NCI-H82 treated with DMSO at 0.1 percent for 48 hours (cell line): Measurements from ENCODE around the gene BSPRY.
"Not testable (repeated sequence)": the region's sequence is repeated elsewhere in the genome, so short reads cannot be mapped to it uniquely, and the experiment has no call there.

ENCODE experiments used
- DNase-seq: peaks from one replicate; lab custom pipeline; 2025; ENCODE audit not compliant: unreplicated experiment; lab: John Stamatoyannopoulos, UW

The BSPRY gene

DNA sequence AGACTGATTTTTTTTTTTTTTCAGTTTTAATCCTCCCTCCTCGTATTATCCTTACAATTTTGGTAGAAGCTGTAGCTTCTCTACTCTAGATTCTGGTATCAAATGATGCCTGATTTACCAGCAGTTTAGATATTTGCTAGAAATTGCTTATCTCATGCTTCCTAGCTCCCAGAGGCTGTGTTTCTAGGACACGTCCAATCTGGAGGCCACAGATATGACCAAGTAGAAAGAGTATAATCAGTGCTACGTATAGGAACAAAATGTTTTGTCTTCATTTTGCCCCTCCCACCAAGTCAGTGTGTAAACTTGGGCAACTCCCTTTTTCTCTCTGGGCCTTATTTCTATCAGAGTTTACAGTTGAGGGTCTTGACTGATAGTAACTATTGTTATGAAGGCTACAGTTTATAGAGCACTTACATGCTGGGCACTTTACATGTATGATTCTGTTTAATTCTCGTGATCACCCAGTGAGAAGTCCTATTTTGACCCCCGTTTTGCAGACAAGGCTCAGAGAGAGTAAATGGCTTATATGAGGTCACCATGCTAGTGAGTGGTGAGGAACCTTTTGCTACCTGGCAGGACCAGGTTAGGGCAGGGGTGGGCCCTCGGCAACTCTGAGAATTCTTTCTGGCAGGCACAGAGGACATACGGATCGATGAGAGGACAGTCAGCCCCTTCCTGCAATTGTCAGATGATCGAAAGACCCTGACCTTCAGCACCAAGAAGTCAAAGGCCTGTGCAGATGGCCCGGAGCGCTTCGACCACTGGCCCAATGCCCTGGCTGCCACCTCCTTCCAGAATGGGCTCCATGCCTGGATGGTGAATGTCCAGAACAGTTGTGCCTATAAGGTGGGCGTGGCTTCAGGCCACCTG, 19.9 kb downstream of the BSPRY start:
- no peak for DNase-seq

DNA sequence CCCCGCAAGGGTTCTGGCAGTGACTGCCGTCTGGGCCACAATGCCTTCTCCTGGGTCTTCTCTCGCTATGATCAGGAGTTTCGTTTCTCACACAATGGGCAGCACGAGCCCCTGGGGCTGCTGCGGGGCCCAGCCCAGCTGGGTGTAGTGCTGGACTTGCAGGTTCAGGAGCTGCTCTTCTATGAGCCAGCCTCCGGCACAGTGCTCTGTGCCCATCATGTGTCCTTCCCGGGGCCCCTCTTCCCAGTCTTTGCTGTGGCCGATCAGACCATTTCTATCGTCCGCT, 20.5 kb downstream of the BSPRY start:
- DNase-seq = no peak

DNA sequence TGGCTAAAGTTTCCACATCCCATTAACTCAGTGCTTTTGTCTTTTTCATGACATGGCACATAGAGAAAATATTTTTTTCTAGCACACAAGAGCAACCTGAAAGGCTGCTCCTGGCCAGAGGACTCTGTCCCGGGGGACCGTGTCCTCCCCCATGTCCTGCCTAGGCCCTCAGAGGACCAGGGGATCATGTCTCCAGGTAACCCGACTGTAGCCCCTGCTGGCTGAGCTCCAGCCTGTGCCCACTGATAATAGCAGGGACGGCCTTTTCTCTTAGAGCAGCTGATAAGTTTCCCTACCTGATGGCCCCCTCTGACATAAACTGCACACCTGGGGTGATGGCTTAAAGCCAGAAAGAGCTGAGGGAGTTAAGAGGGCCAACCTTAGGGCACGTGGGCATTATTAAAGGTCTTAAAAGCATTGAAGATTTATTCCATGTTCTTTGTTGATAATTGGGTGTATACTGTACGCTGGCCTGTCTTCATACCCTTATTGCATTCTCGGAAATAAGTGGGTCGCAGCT, 21.5 kb downstream of the BSPRY start:
- DNase-seq = no peak

DNA sequence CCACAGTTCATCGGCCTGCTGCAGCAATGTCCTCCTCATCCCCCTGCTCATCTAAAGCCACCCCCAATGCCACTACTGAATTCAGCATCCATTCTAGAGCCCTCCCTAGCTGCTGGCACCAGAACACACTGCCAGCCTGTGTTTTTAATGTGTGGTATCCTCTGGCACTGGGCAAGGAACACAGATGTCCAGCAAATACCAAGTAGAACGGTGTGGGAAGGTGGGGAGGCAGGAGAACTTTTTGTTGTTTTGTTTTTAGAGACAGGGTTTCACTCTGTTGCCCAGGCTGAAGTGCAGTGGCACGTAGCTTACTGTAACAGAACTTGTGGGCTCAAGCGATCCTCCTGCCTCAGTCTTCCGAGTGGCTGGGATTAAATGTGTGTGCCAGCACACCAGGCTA, 22.7 kb downstream of the BSPRY start:
- no peak for DNase-seq

DNA sequence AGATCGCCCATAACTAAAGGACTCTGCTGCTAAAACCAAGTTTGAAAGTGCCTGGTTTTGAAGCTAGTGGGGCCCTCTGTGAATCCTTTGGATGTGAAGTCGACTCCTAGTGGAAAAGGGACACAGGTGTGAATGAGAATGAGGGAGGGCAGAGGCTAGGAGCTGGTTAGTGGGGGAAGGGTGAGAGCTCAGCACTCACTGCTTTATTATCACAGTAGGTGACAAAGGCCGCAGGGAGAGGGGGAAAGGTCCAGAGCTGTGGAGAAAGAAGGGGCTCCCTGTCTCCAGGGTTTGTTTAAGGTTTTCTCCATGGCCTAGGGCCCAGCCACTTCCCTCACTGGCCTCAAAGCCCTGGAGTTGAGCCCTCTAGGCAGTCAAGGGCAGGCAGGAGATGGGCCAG, 23.9 kb downstream of the BSPRY start:
- no peak for DNase-seq

DNA sequence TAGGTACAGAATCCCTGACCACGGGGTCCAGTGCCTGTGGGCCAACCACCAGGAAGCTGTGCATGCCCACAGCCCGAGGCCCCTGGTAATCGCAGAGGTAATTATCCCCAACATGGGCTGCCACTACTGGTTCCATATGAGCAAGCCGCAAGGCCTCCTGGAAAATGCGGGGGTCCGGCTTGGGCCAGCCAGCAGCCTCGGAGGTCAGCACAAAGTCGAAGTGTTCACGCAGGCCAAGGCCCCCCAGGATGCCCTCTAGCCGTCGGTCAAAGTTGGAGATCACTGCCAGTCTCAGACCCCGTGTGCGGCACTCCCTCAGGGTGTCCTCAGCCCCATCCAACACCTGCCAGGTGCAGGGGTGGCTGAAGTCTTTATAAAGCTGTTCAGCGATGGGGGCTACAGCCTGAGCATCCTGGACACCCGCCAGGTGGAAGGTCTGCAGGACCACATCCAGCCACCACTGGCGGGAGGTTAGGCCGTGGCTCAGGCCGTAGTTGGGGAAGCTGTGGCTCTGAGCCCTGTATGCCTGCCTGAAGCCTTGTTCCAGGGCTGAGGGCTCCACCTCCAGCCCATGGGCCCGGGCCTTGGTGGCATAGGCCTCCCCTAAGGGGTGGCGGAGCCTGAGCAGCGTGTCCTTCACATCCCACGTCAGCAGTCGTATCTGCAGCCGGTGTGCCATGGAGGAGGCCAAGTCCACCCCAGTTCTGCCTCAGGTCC, 24.5 kb downstream of the BSPRY start:
- no peak for DNase-seq

DNA sequence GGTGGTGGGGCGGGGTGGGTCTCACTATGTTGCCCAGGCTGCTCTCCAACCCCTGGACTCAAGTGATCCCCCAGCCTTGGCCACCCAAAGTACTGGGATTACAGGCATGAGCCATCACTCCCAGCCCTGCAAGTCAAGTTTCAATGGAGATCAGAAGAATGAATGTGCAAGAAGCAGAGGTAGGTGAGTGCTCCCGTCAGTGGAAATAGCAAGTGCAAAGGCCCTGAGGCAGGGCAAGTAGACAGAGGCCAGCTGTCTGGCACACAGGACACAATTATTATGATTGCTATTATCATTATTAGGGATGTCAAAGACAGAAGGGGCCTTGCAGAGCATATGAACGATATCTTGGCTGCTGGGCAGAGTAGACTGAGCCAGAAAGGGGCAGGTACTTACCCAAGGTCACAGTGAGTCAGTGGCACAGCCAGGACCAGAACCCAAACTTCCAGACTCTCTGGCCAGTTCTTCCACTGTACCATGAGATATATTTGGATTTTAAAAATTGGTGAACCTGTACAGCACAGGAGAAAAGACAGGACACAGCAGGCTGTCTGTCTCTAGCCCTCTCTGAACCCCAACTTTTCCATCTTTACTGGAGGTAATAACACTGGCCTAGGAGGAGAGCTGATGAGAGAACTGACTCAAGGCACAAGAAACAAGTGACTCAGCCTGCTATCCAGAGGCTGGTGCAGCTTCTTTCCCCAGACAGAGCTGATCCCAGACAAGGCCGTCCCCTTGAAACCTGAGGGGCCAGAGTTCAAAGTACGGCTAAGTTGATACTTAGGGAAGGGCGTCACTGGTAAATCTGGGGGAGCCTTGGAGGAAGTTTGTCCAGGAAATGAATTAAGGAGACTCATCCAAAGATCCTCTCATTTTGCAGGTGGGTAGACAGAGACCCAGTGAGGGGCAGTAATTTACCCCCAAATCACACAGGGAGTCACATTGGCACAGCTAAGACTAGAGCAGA, 26.0 kb downstream of the BSPRY start:
- no peak for DNase-seq

DNA sequence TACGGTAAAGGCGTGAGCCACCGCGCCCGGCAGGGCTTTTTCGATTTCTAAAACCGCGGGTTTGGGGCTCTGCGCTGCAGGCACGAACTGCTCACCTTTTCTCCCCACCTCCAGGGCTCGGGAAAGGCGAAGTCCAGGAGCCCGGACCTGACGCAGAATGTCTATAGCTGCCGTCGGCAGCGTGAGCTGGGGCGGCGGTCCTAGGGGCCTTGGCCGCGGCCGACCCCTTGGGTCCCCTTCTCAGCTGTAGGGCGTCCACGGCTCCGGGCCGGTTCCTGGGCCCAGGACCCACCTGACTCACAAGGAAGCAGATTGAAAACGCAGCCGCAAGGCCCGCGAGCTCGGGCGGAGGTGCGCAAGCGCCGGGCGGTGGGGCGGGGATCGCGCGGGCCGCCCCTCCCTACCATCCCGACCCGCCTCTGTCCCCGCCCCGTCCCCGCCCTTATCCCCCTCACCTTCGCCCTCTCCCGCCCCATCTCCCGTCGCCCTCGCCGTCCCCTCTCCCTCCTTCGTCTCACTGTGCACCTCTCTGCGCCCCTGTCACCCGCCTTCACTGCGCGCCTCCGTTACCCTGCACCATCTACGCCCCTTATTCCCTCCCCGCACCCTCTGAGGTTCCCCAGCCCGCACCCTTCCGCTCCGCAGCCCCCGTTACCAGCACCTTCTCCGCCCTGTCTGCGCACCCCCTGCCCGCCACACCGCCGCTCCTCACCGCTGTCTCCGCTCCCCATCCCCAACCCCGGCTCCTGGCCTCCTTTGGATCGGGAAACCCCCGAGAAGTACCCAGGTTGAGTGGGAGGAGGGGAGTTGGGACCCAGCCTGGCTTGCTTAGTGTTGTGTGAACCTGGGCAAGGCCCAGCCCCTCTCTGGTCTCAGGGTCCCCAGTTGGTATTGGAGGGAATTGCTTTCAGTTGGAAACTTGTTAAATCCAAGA, 27.6 kb downstream of the BSPRY start, which contains the start of gene HDHD3:
HDHD3 (minus strand) TSS at position 353 of the 934 bp plus-strand sequence. CDS start 2,632 bp downstream, outside the sequence.
- peak; percentile 60 for DNase-seq

DNA sequence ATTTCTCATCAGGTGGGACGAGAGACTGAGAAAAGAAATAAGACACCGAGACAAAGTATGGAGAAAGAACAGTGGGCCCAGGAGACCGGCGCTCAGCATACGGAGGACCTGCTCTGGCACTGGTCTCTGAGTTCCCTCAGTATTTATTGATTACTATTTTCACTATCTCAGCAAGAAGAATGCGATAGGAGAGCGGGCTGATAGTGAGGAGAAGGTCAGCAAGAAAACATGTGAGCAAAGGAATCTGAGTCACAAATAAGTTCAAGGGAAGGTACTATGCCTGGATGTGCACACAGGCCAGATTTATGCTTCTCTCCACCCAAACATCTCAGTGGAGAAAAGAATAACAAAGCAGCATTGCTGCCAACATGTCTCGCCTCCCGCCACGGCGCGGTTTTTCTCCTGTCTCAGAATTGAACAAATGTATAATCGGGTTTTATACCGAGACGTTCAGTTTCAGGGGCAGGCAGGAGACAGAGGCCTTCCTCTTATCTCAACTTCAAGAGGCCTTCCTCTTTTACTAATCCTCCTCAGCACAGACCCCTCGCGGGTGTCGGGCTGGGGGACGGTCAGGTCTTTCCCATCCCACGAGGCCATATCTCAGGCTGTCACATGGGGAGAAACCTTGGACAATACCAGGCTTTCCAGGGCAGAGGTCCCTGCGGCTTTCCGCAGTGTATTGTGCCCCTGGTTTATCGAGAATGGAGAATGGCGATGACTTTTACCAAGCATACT, 29.9 kb downstream of the BSPRY start:
- DNase-seq = not testable (repeated sequence)

DNA sequence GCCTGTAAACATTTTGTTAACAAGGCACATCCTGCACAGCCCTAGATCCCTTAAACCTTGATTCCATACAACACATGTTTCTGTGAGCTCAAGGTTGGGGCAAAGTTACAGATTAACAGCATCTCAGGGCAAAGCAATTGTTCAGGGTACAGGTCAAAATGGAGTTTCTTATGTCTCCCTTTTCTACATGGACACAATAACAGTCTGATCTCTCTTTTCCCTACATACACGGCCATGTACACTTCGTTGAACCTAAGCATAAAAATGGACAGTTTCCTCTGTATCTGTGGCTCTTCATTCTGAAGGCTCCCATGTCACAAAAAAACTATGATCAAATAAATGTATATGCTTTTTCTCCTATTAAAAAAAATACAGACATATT, 30.5 kb downstream of the BSPRY start:
- DNase-seq = not testable (repeated sequence)

DNA sequence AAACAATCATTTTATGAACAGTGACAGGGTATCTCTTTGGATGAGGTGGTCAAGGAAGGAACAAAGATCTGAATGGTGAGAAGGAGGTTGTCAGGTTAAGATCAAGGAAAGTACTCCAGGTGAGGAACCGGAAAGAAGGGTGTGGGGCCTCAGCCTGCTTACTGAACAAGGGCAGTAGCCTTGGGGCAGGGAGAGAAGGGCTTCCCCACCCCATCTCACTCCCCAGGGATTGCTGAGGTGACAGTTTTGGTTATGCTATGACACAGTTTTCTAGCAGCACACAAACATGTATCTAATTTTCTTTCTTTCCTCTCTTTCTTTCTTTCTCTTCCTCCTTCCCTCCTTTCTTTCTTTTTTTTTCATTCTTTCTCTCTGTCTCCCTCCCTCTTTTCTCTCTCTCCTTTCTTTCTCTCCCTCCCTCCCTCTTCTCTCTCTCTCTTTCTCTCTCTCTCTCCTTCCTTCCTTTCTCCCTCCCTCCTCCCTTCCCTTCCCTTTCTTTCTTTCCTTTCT, 31.6 kb downstream of the BSPRY start:
- no peak for DNase-seq

DNA sequence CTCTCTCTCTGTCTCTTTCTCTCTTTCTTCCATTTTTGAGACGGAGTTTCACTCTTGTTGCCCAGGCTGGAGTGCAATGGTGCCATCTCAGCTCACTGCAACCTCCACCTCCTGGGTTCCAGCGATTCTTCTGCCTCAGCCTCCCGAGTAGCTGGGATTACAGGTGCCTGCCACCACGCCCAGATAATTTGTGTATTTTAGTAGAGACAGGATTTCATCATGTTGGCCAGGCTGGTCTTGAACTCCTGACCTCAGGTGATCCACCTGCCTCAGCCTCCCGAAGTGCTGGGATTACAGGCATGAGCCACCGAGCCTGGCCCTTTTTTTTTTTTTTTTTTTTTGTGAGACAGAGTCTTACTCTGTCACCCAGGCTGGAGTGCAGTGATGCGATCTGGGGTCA, 32.1 kb downstream of the BSPRY start:
- not testable (repeated sequence) for DNase-seq

DNA sequence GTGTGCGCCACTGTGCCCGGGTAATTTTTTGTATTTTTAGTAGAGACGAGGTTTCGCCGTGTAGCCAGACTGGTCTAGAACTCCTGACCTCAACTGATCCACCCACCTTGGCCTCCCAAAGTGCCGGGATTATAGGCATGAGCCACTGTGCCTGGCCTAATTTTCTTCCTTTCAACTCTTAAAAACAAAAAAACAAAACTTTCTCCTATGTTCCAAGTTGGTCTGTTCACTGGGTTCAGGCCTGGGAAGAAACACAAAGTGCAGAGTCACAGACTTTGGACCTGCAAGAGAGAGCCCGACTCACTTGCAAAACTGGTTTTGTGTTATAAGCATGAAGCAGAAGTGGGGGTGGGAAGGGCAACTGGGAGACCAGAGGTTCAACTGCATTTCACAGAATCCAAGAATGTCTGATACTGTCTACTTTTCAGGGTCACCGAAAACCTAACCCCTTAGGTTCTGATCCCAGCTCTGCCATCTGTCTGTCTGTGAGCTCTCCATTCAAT, 32.6 kb downstream of the BSPRY start:
- DNase-seq = no peak

DNA sequence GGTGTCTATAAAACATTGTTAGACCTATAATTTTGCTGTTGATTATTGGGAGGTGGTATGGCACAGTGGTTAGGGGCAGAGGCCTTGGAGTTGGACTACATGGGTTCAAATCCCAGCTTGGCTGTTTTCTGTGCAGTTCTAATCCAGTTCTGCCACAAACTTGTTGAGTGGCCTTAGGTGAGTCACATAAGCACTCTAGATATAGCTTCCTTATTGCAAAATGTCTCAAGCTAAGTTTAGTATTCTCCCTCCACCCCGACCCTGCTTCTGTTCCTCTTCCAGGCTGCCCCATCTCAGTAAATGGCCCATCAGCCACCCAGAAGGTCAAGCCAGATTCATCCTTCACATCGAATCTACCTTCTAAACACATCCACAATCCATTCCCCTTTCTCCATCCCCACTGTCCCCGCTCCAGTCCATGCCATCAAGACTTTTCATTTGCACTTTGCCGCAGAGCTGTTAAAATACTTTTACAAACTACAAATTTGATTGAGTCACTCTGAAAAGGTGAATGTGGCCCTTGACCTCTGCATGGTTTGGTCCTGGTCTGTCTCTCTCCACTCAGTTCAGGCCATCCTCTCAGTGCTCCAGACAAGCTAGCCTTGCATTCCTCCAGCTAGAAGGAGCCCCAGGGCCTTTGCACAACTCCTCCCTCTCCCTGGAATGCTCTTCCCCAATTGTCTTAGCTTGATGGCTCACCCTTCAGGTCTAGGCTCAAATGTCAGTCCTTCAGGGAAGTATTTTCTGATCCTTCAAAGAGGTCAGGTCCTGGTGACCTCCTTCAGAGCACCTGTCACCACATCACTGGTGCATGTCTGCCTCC, 37.4 kb downstream of the BSPRY start:
- DNase-seq = no peak

DNA sequence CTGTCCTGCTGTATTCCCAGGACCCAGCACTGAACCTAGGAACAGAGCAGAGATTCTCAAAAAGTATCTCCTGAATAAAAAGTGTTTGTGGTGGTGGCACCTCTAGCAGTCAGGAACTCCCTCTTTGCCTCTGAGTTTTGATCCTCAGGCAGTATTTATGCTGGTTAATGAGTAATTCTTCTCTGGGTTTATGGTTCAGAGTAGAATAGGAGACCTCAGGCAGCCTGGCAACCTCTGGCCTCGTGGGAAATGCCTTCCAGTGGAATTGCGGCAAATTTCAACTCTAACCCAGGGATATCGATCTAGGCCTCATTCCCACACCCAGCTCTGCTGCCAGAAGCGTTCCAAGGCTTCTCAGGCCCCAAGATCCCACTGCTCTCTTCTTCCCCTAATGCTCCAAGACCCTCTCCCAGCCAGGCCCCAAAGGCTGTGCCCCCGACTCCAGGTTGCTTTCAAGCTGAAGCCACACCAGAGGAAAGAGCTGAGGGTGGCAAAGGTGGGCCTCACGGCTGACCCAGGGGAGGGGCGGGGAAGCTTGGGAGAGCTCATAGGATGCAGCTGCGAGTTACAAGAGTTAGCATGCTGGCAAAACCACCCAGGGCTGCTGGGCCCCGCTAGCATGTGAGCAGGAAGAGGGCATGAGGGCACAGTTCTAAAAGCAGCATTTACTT, 38.4 kb downstream of the BSPRY start:
- no peak for DNase-seq

DNA sequence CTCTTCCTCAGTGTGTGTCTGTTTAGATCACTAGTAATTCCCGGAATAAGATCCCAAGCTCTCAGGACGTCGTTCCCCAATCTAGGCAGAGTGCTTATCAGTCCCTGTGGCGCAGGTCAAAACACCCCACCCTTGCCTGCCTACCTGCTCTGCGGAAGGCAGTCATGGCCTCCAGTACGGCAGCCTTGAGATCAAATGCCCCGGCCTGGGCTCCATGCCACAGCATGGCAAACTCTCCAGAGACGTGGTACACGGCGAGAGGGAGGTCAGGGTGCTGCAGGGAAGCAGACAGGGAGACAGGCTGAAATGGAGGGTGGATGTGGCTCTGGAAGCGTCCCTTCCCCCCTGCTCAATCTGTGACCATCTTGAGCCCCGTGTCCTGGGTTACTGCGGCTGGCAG, 39.5 kb downstream of the BSPRY start:
- no peak for DNase-seq

DNA sequence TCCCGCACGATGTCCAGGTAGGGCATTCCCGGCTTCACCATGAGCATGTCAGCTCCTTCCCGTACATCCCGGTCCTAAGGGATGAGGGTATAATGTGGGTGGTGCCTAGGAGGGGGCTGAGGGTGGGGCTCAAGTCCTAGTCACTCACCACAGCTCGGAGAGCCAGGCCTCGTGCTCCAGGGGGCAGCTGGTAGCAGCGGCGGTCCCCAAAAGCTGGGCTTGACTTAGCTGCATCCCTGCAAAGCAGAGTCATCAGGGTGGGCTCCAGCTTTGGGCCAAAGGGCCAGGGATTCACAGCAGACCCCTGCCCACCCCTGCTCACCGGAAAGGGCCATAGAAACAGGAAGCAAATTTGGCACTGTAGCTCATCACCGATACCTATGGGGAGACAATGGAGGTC, 40.1 kb downstream of the BSPRY start:
- no peak for DNase-seq
